SHP77 treated with DMSO at 0.1 percent for 48 hours (cell line): ENCODE results near the gene NOXO1.
A peak's percentile ranks its signal among the peaks of the same experiment; 100 is the strongest.
"Not testable (repeated sequence)": the region's sequence is repeated elsewhere in the genome, so short reads cannot be mapped to it uniquely, and the experiment has no call there.

ENCODE experiments used
- DNase-seq: peaks from one replicate; lab custom pipeline; 2025; lab: John Stamatoyannopoulos, UW

The NOXO1 gene

DNA sequence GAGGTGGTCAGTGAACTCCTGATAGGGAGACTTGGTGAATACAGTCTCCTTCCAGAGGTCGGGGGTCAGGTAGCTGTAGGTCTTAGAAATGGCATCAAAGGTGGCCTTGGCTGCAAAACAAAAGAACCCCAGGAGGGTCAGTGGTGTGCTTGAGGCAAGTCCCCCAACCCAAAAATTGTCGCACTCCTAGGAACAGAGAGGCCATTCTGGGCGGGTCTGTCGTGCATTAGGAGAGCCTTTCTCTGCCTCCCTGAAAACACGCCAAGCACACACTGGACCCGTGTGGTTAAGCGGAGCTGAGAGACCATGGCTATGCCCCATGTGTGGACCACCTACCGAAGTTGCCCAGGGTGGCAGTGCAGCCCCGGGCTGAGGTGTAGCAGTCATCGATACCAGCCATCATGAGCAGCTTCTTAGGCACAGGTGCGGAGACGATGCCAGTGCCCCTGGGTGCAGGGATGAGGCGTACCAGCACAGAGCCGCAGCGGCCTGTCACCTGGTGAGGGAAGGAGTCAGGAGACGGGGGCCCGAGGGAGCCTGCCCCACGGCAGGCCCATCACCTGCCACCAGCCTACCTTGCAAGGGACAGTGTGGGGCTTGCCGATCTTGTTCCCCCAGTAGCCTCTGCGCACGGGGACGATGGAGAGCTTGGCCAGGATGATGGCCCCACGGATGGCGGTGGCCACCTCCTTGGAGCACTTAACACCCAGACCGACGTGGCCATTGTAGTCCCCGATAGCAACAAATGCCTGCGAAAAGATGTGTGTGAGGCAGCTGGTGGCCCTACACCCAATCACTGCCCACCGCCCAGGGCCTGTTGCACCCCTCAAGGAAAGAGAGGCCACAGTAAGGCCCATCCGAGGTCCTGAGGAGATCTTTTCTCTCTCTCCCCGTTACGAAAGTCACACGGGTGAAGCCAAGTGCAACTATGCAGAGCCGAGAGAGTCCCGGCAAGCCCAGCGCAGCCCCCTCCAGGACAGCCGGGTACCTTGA, 18.8 kb downstream of the NOXO1 start:
- DNase-seq = not testable (repeated sequence)

DNA sequence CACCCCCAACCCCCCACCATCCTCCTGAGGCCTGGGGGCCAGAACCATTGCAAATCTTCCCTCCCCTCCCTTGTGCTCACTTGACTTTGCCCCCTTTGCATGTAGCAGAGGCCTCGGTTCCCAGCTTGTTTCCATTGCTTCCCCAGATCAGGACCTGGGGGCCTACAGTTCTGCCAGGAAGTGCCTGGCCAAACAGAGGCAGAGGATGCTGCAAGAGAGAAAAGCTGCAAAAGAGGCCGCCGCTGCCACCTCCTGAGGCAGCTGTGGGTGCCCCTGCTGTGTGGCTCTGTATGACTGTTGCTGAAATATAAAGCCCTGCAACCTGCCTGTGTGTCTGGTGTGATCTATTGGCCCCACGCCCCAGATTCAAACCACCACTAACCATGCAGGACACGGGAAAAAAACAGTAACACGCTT, 19.6 kb downstream of the NOXO1 start:
- DNase-seq = no peak

DNA sequence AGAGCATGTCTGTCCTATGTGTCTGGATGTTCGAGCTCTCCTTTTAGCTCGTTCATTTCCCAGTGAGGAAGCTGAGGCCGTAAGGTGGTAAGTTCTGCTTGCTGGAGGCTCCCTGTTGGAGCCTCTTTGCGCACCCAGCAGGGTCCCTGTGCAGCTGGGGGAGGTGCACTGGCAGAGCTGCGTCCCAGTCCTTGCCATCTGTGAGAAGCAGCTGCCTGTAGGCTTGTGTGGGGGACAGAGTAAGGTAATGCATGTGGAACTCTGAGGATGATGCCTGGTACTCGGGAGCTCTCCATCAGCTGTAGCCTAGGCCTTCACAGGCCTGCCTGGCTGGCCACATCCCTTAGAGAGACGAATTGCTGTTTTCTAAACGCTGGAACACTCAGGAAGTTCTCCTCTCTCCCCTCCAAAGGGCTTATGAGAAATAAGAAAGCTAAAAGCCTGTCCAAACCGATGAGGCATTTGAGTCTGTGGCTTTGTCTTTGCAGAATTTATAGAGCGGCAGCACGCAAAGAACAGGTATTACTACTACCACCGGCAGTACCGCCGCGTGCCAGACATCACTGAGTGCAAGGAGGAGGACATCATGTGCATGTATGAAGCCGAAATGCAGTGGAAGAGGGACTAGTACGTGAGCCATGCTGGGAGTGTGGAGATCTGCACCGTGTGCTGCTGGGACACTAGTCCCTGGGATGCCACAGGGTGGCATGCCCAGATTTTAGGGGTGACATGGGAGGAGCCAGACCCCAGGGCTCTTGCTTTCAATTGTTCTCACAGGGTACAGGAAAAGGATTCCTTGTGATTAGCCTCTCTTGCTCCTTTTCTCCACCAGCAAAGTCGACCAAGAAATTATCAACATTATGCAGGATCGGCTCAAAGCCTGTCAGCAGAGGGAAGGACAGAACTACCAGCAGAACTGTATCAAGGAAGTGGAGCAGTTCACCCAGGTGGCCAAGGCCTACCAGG, 20.3 kb downstream of the NOXO1 start:
- DNase-seq = peak; percentile 58

GRCh38 chr16:1959269-1960039, 21.8 kb downstream of the NOXO1 start, which contains the start of gene NDUFB10:
Gene NDUFB10, plus strand, starts transcription at chr16:1959538. Its CDS starts 87 bp downstream, at chr16:1959625.
- peak; percentile 60 for DNase-seq

GRCh38 chr16:1958715-1959268, 22.5 kb downstream of the NOXO1 start:
- DNase-seq = no peak

DNA sequence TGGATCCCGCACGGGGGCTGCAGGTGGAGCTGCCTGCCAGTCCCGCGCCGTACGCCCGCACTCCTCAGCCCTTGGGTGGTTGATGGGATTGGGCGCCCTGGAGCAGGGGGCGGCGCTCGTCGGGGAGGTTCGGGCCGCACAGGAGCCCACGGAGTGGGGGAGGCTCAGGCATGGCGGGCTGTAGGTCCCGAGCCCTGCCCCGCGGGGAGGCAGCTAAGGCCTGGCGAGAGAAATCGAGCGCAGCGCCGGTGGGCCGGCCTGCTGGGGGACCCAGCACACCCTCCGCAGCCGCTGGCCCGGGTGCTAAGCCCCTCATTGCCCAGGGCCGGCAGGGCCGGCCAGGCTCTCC, 23.2 kb downstream of the NOXO1 start:
- not testable (repeated sequence) for DNase-seq

DNA sequence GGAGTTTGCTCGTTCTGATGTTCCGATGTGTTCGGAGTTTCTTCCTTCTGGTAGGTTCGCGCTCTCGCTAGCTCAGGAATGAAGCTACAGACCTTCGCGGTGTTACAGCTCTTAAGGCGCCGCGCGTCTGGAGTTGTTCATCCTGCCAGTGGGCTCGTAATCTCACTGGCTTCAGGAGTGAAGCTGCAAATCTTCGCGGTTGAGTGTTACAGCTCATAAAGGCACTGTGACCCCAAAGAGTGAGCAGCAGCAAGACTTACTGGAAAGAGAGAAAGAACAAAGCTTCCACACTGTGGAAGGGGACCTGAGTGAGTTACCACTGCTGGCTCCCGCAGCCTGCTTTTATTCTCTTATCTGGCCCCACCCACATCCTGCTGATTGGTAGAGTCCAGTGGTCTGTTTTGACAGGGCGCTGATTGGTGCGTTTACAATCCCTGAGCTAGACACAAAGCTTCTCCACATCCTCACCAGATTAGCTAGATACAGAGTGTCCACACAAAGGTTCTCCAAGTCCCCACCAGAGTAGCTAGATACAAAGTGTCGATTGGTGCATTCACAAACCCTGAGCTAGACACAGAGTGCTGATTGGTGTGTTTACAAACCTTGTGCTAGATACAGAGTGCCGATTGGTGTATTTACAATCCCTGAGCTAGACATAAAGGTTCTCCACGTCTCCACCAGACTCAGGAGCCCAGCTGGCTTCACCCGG, 23.7 kb downstream of the NOXO1 start:
- DNase-seq = not testable (repeated sequence)

DNA sequence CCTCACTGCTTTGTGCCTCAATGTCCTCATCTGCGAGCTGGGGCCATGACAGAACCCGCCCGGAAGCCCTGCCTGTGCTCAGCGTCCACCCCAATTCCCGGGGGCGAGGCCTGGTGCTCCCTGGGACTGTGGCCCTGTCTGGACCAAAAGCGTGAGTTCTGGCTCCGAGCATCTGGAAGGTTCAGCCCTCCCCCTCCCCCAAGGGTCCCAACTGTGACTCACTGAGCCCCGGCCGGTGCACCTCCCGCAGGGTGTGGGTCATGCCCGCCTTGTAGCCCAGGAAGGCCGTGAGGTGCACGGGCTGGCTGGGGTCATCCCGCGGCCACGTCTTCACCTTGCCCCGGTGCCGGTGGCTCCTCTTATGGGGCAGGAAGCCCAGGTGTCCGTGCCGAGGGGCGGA, 27.5 kb downstream of the NOXO1 start:
- DNase-seq = no peak

GRCh38 chr16:1950559-1950958, 30.7 kb downstream of the NOXO1 start:
- no peak for DNase-seq

DNA sequence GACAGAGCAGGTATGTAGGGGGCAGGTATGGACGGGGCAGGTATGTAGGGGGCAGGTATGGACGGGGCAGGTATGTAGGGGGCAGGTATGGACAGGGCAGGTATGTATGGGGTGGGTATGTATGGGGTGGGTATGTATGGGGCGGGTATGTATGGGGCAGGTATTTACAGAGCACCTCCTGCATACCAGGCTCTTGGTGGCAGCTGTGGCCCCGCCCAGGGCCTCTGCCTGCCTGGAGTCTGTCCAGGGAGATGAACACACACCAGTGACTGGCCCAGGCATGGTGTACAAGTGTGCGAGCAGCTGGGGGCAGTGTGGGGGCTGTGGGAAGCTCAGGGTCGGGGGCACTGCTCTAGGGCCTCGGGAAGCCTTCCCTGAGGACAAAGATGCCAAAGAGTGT, 31.2 kb downstream of the NOXO1 start:
- no peak for DNase-seq

- no peak for DNase-seq
Observed at GRCh38 chr16:1949507-1949906, 31.8 kb downstream of the NOXO1 start.

- DNase-seq = no peak
Observed at GRCh38 chr16:1947369-1947670, 33.9 kb downstream of the NOXO1 start.

DNA sequence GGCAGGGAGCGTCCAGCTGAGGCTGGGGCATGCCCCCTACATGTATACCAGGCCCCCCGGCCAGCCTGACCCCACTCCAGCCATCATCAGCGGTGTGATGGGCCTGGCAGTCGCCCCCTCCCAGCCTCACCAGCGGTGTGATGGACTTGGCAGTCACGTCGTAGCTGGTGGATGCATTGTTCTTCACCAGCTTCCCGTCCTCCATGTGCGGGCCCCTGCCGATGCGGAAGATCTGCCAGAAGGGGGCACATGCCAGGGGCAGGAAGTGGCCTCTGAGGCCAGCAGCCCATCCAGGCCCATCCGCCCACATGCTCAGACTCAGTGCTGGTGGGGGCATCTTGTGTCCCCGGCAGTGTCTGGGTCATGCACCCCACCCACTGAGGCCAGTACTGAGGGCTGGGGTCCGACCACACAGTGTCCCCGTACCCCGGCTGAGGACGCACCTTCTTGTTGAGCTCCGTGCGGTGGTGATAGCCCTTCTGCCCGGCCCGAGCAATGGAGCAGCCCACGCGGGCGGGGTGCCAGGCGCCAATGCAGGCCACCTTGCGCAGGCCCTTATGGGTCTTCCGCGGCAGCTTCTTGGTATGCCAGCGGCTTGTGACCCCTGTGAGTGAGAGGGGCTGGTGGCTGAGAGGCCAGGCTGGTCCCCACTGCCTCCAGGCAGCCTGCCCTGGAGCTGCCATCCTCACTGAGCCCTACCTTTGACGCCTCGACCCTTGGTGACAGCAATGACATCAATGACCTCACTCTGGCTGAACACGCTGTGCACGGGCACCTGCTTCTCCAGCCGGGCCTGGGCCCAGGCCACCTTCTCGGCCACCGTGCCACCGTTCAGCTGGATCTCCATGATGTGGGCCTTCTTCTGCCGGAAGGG, 34.5 kb downstream of the NOXO1 start:
- DNase-seq = no peak

DNA sequence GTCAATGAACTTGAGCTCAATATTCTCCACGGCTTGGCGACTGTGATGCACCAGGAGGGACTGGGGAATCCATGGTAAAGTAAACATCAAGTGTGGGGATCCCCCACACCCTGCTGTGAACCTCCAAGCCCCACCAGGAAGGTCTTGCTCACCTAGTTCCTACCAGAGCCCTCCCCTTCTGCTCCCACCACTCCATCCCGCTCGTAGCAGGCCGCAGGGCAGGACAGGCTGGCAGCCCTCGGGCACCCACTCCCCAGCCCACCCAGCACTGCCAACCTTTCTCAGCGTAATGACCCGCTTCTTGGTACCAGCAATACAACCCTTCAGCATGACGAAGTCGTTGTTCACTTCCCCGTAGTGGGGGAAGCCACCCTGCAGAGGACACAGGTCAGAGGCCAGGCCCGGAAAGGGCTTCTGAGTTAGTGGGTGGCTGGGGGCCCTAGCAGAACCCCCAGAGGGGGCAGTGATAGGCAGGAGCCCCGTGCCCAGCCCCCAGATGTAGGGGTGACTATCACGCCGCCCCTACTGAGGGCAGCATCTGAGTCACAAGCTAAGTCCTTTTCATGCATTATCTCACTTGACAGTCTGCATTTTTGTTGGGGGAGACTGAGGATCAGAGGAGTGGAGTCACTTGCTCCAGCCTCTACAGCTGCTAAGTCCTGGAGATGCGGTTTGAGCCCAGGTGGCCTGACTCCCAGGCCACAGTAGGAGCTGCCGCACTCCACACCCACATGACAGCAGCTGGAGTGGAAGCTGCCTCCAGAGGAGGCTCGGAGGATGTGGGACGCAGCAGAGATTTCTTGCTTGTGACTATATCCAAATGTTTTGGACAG, 35.5 kb downstream of the NOXO1 start:
- DNase-seq = no peak

- no peak for DNase-seq
Observed at GRCh38 chr16:1944612-1945199, 36.6 kb downstream of the NOXO1 start.

- DNase-seq = peak; percentile 96
Observed at GRCh38 chr16:1942810-1943726, 38.2 kb downstream of the NOXO1 start, which contains the start of gene MSRB1. Gene MSRB1, minus strand, starts transcription at chr16:1943199. Its CDS starts 43 bp downstream, at chr16:1943156.

DNA sequence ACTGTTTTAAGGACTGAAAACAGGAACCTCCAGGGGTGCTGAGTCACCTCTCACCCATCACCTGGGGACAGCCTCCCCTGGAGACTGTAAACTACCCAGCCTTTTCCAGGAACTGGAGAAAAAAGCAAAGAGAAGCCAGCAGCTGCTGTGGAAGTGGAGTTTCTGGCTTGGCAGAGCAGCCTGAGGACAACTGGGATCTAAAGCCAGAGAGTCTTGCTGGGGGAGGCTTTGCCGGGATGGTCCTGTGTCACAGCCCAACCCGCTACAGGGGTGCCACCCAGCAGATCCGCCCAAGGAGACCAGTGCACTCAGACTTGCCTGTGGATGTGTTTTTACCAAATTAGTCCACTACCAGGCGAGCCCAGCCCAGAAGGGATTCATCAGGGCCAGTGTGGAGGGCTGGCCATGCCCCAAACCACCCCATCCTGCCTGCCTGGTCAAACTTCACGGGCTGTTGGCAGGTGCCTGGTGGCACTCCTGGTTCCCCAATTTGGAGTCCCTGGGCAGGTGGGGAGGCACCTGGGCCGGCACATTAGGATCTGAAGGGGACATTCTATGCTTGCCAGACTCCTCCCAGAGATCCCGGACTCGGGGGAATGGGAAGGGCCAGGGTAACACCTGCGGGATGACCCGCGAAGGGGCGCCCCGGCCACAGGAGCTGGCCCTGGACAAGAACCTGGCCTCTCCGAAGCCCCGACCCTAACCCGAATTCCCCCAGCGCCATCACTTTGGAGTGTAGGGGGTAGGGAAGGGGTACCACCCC, 39.0 kb downstream of the NOXO1 start:
- no peak for DNase-seq
